Esophagus muscularis mucosa (tissue), 4 donors: ENCODE measurements around the gene NAPB.

Source experiments
- EP300 ChIP-seq: sonication (generic); formaldehyde crosslinking; IDR thresholded peaks from one replicate; pipeline ENCODE4 v1.6.1; 2017; ENCODE audit warnings: antibody characterized with exemption
- POLR2A ChIP-seq: fragments of 450-650 bp; IDR thresholded peaks from one replicate; pipeline ENCODE4 v1.6.1; 2017; ENCODE audit warnings: antibody characterized with exemption, moderate library complexity, mild to moderate bottlenecking, low read depth
- POLR2AphosphoS5 ChIP-seq, 2 donors: sonication (generic); formaldehyde crosslinking; IDR thresholded peaks; one replicate each; pipeline ENCODE4 v1.6.1; 2017; ENCODE audit warnings: antibody characterized with exemption in 2 of 2
- TF ChIP-seq, protein P1 (sequence below), 3 experiments: fragments of 200-600 bp in 2 of 3; fragments of 450-650 bp in 1 of 3; sonication (generic) in 2 of 3; IDR thresholded peaks; one replicate each; pipeline ENCODE4 v1.5.1; 2017 to 2019; ENCODE audit warnings: antibody characterized with exemption in 3 of 3, mild to moderate bottlenecking in 2 of 3, moderate library complexity in 1 of 3

DNA sequence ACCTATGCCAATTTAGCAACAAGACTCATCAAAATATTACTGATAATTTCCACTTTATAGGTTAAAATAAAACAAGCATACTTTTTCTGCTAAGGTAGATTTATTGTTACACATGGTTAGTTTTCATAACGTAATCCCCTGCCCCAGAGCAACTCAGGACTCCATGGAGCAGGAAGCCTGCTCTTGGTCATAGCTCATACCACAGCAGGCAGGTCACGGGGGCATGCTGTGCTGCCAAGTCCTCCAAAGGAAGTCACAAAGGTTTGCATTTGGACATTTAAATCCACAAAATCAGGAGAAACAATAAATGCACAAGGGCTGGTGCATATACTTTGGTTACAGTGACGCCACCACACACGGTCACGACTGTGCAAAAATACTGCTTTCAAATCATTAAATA is 46.8 kb downstream of the NAPB start:
- TF ChIP-seq, protein P1, sequence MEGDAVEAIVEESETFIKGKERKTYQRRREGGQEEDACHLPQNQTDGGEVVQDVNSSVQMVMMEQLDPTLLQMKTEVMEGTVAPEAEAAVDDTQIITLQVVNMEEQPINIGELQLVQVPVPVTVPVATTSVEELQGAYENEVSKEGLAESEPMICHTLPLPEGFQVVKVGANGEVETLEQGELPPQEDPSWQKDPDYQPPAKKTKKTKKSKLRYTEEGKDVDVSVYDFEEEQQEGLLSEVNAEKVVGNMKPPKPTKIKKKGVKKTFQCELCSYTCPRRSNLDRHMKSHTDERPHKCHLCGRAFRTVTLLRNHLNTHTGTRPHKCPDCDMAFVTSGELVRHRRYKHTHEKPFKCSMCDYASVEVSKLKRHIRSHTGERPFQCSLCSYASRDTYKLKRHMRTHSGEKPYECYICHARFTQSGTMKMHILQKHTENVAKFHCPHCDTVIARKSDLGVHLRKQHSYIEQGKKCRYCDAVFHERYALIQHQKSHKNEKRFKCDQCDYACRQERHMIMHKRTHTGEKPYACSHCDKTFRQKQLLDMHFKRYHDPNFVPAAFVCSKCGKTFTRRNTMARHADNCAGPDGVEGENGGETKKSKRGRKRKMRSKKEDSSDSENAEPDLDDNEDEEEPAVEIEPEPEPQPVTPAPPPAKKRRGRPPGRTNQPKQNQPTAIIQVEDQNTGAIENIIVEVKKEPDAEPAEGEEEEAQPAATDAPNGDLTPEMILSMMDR (IDR thresholded peaks at IDR 0.05): no peak
- TF ChIP-seq POLR2A (no peak), EP300 (no peak), POLR2AphosphoS5 (IDR thresholded peaks at IDR 0.05) (no peak)
